A172 (cell line): ENCODE measurements around the gene RAB30. TPM values are rescaled to one million over a fixed set of nuclear protein-coding genes. Genes with fewer than 3 reads are reported as not detected.
"Not testable (repeated sequence)": the region's sequence is repeated elsewhere in the genome, so short reads cannot be mapped to it uniquely, and the experiment has no call there.

Experiments
- DNase-seq: peaks from one replicate; pipeline ENCODE4 v3.0.0-alpha.2; 2015; ENCODE audit warnings: low spot score
- total RNA-seq: library from RNA; depleted of rRNA; stranded (reverse); fragments of >200 nt; shearing (Covaris generic); gene quantifications from 2 replicates; pipeline ENCODE4 v1.2.3, GENCODE V29; 2014; rRNA removed

Gene RAB30
- total RNA-seq, 1 experiment from 2014 or later: 24.7 TPM

- DNase-seq: no peak
These were observed 126.0 kb downstream of the RAB30 start for GRCh38 chr11:82945682-82946081.

- DNase-seq: not testable (repeated sequence)
These were observed 126.7 kb downstream of the RAB30 start for GRCh38 chr11:82945041-82945440.

GRCh38 chr11:82944198-82944597 lies 127.5 kb downstream of the RAB30 start:
- DNase-seq: no peak

DNA sequence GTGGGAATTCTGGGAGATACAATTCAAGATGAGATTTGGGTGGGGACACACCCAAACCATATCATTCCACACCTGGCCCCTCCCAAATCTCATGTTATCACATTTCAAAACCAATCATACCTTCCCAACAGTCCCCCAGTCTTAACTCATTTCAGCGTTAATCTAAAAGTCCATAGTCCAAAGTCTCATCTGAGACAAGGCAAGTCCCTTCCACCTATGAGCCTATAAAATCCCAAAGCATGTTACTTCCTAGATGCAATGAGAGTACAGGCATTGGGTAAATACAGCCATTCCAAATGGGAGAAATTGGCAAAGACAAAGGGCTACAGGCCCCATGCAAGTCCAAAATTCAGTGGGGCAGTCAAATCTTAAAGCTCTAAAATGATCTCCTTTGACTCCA lies 128.3 kb downstream of the RAB30 start:
- DNase-seq: not testable (repeated sequence)

- no peak for DNase-seq
These were observed 129.3 kb downstream of the RAB30 start for GRCh38 chr11:82942376-82942775.

DNA sequence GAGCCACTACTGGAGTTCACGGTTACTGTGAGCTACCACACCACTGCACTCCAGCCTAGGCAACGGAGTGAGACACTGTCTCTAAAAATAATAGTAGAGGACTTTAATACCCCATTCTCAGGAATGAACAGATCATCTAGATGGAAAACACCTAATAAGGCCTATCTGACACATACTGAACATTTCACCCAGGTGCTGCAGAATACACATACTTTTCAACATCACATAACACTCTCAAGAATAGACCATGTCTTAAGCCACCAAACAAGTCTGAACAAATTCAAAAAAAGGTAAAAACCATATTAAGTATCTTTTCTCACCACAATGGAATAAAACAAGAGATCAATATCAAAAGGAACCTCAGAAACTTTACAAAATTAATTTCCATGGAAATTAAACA lies 132.2 kb downstream of the RAB30 start:
- DNase-seq: no peak

DNA sequence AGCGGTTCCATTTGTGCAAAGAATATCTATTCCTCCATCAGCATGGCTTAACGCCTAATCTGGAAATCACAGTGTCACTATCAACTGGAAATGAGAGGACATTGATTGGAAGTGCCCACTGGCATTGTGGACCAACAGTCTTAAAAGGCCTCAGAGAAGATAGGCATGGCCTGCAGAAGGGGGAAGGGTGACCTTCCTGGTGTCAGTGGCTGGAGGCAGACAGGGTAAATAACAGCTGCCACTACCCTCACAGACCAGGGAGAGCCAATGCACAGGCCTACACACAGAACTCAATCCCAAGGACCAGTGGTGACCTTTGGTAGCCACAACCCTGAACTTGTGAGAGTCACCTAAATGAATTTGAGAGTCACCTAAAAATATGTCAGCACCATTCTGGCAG lies 134.1 kb downstream of the RAB30 start:
- no peak for DNase-seq

DNA sequence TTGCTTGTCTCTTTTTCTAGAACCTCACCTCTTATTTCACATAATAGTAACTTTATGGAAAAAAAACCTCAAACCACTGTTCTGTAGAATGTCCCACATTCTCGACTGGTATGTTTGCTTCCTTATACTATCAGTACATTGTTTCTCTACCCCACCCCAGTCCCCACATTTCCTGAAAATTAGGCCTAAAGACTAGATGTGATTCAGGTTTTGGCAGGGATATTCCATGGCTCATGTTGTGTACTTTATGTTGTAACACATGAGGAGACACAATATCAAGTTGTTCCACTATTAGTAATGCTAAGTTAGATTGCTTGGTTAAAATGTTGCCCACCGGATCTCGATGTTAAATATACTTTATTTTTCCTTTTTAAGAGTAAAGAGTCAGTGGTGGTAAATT lies 135.4 kb downstream of the RAB30 start:
- no peak for DNase-seq

DNA sequence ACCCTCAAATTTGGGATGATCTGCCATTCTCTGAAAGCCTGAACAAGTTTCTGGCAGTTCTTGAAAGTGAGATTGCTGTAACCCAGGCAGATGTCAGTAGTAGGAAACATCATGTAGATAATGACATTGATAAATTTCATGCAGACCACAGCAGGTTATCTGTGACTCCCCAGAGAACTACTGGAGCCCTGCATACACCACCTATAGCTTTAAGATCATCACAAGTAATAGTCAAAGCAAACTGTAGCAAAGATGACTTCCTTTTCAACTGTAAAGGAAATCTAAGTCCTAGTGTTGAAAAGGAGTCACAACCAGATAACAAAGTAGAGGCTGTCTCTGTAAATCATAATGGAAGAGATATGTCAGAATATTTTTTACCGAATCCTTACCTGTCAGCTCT lies 139.1 kb downstream of the RAB30 start:
- no peak for DNase-seq

DNA sequence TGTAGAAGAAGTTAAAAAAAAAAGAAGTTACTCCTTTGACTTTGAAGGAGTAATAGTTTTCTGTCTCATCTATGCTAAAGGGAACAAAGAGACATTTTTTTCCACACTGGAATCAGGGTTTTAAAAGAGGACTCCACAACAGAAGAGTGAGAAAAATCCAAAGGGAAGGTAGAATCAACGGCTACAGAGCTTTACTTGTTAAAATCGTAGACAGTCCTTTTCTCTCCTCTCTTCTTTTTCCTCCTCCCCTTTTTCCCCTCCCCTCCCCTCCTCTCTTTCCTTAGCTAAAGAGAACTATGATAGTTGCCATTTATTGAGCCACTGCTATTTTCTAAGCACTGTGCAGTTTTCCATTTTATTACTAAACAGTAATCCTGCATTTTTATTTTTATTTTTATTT lies 141.0 kb downstream of the RAB30 start:
- DNase-seq: no peak

DNA sequence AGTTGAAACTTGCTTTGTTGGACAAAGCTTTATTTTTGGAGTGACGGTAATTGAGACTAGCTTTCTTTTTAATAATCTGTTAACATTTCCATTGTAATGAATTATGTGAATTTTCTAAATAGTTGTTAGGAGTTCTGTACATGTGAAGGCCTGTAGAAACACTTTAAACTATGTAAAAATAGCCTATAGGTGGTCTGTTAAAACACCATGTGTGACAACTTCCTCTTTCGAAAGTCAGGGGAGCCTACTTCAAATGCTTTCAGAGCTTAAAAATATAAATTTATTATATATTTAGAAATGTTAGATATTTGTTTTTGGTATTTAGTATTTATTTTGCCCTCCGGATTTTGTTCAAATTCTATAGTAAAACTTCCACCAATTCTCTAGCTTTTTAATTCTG lies 141.5 kb downstream of the RAB30 start:
- DNase-seq: no peak

DNA sequence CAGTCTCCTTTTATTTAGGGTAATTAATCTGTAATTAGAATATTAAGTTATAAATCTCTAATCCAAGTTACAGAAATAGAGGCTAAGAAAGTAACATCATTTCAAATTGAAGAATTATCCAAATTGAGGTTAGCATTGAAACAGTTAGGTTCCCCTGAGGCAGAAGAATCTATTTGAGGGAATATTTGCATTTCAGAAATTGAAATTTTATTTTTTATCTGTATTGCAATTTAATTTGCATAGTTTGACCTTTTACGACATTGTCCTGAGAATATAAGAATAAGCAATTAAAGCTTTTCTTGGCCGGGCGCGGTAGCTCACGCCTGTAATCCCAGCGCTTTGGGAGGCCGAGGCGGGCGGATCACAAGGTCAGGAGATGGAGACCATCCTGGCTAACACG lies 142.6 kb downstream of the RAB30 start:
- DNase-seq: no peak

DNA sequence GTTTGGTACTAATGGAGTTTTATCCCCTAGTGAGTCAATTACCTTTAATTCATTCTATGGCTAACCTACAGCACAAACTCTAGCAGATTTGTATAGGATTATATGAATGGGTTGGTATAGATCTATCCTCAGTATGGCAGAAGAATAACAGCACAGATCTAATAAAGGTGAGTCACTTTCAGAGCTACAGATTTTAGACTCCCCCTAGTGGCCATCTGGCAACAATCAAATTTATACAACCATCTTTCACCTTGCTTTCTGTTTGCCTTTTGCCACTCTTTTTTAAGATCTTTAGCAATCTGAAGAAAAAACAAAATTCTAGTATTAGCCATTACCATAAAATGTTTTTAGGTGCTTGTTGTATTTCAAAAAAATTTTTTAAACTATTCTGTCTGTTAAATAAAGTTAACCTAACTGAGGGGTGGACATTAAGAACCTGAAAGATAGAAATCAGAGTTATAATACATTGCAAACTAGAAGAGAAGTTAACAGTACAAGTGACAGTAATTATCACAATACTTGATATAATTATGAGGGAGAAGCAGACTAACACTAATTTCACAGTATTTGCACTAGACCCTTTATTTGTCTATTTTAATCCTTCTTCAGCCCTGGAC lies 144.3 kb downstream of the RAB30 start:
- DNase-seq: peak; percentile 75

DNA sequence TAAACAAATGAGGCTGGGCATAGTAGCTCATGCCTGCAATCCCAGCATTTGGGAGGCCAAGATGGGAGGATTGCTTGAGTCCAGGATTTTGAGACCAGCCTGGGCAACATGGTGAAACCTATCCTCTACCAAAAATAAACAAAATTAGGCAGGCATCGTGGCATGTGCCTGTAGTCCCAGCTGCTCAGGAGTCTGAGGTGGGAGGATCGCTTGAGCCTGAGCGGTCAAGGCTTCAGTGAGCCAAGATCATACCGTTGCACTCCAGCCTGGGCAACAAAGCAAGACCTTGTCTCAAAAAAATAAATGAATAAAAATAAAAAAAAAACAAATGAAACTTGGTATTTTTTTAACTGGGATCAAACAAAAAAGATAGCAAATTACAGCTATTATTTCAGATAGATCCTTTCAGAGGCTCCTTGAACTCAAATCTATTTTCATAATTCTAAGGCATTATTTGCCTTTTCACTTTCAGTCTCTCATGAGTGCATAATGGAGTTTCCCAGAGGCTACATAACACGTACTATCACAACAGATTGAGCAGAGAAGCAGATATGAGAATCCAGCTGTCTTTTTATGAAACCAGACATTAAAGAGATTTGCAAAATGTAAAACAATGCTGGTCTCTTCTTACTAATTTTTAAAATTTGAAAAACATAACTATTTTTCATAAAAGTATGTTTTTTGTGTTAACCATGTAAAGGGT lies 147.0 kb downstream of the RAB30 start:
- no peak for DNase-seq

Other genes starting within 250 kb of the RAB30 start
- gene PRCP, start 171.5 kb downstream of the RAB30 start, total RNA-seq: 86.6 and 96.9 TPM in 2 replicates
- gene DDIAS, start 170.2 kb downstream of the RAB30 start, total RNA-seq: 30.1 and 34.5 TPM in 2 replicates
- gene PCF11, start 85.2 kb upstream of the RAB30 start, total RNA-seq: 33.3 and 35.3 TPM in 2 replicates
- 7.0 and 11.1 TPM in 2 replicates for gene ANKRD42, start 121.8 kb upstream of the RAB30 start, total RNA-seq
- 88.9 and 94.5 TPM in 2 replicates for gene CCDC90B, start 214.5 kb upstream of the RAB30 start, total RNA-seq